SIG-M5 treated with dmso at 0.1 percent for 504 hours (cell line): ENCODE data around the gene TSLP.

Source experiments
- DNase-seq: peaks from one replicate; lab custom pipeline; 2025; ENCODE audit not compliant: unreplicated experiment; lab: John Stamatoyannopoulos, UW

TSLP gene

DNA sequence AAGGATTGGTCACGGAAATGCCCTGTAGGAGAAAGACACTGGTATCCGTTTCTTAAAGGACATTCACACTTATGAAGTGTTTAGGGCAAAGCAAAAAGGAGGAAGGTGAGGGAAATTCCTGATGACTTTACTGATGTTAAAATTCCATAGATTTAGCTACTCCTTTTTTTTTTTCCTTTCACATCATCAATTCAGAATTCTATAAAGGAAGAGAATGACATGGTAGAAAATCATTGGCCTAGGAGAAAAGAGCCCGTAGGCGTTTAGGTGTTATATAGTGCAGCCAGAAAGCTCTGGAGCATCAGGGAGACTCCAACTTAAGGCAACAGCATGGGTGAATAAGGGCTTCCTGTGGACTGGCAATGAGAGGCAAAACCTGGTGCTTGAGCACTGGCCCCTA, at the start of gene TSLP:
Gene TSLP (plus strand): TSS at position 301 of the 400 bp plus-strand sequence. CDS start 178 bp downstream, outside the sequence.
- no peak for DNase-seq

DNA sequence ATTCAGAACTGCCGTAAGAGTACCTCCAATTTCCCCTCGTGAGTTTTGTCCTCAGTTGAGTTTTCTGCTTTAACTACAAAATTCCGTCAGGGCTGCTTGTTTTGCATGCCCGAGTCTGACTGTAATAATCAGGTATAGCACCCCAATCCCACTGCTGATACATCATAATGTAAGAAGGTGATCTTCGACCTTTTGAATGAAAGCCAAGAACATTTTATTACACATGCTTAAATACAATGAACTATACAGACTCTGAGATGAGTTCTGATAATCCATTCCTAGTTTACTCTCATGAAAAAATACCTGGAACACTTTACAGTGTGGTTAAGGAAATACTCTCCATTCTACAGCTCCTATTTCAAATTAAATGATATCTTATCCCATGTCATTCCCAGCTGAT, 49.2 kb upstream of the TSLP start:
- no peak for DNase-seq

DNA sequence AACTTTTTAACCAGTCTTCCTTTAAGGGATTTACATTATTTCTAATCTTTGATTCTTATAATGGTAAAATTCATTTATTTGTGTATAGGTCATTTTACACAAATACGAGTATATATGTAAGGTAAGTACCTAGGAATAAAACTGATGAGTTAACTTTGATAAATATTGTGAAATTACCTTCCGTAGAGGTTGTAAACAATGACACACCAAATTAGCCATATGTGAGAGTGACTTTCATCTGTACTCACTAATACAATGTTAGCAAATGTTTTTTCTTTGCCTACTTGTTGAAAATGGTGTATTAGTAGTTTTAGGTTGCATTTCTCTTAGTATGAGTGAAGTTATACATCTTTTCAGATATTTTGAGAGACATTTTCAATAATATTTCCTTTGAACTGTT, 42.6 kb upstream of the TSLP start:
- DNase-seq: no peak

- no peak for DNase-seq
Observed at GRCh38 chr5:111043712-111044506, 27.6 kb upstream of the TSLP start.

GRCh38 chr5:111058064-111058463, 13.4 kb upstream of the TSLP start:
- no peak for DNase-seq

DNA sequence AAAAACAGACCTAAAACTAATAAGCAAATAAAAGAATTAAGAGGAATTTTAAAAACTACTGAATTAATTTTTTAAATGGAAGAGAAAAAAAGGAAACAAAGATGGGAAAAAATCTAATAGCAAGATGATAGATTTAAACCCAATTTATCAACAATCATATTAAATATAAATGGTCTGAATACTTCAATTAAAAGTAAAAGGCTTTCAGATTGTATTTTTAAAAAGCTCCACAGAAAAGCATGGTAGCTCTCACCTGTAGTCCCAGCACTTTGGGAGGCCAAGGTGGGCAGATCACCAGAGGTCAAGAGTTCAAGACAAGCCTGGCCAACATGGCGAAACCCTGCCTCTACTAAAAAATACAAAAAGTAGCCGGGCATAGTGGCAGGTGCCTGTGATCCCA, 11.3 kb upstream of the TSLP start:
- DNase-seq: no peak

DNA sequence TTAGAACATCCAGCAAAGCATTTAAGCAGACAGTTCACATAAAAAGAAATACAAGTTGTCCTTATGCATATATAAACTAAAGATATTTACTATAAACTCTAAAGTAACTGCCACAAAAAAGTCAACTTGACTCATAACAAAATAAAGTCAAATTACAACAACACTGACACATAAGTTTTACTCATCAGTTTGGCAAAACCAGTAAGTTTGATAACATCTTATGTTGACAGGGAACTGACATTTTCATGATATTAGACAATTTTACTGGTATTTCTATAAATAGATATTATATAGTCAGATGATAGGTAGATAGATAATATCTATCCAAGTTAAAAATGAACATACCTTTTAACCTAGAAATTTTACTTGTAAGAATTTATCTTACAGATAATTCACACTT, 9.9 kb upstream of the TSLP start:
- no peak for DNase-seq

DNA sequence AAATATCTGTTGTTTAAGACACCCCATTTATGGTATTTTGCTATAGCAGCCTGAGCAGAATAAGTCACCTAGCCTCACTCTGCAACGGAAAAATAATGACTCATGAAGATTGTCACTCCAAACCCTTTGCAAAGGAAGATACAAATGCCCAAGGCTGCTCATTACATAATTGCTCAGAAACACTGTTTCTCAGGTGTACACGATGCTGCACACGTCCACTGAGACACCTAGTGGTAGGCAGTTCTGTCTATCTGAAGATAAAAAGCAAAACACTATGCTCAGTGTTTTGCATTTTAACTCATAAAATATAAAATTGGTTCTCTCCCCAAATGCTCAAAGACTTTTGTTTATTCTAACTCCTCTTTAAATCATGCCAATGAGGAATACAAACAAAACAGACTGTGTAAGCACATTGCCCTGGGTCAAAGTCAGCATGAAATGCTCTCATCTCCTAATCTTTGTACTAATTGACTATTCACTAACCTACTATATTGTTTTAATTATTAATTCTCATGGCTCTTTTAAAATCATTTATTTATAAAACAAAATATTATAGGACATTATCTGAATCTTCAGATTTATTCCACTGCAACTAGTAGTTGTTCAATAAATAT, 7.7 kb upstream of the TSLP start:
- no peak for DNase-seq

DNA sequence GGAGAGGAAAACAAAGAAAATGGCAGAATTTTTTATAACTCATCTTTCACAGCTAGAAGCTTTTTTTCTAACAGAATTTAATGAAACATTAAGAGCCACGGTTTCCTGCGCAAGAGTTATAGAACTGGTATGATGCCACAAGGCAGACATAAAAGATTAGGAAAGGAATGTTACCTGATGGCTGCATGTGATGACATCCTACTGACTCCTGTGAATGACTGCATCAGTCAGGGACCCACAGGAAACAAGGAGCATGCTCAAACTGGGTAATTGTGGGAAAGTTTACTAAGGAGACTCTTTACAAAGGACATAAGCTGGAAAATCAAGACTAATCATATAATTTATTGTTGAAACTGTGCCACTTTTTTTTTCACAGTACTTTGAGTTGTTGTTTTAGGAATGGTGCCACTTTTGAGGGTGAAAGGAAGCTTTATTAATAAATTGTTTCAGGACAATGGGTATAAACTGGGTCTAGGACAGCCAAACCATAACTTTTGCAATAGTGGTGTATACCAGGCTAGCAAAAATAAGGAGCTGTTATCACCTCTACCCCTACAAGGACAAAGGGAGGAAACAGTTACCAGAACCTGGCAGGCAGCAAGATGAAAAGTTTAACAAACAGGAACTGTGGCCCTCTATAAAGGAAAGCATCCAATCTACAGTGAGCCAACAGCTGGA, 5.1 kb upstream of the TSLP start:
- DNase-seq: no peak

GRCh38 chr5:111068213-111068612, 3.3 kb upstream of the TSLP start:
- DNase-seq: no peak

GRCh38 chr5:111069839-111070238, 1.7 kb upstream of the TSLP start:
- no peak for DNase-seq

GRCh38 chr5:111070272-111071134, 1.0 kb upstream of the TSLP start:
- no peak for DNase-seq

DNA sequence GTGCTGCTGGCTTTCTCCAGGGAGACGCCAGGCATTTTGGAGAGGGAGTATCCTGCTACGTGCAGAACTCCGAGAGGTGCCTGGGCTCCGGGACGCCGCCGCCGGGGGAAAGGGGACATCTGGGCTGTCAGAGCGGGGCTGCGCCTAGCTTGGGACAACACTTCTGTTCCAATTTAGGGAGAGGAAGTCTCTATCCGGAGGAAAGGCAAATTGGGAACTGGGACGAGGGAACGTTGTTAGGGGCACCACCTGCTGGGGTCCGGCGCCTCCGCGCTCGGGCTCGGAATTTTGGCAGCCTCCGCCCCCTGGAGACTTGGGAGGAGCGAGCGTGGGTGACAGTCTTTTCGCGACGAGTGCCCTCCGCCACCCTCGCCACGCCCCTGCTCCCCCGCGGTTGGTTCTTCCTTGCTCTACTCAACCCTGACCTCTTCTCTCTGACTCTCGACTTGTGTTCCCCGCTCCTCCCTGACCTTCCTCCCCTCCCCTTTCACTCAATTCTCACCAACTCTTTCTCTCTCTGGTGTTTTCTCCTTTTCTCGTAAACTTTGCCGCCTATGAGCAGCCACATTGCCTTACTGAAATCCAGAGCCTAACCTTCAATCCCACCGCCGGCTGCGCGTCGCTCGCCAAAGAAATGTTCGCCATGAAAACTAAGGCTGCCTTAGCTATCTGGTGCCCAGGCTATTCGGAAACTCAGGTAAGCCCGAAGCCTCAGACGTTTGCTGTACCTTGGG, 1.6 kb downstream of the TSLP start:
- DNase-seq: peak; percentile 73

DNA sequence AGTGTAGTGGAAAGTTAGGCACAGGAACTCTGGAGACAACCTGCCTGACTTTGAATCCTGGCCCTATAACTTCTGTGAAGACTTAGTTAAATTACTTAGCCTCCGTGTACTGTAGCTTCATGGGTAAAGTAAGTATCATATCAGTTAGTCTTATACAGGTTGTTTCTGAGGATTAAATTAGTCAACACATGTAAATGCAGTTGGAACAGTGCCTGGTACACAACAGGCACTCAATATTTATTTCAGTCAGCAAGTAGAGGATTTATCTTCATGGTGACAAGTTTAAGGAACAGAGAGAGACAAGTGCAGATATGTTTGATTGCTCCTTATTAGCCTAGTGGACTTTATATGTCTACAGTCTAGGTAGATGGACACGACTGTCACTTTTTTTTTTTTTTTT, 2.7 kb downstream of the TSLP start:
- no peak for DNase-seq

- DNase-seq: no peak
Observed at GRCh38 chr5:111075520-111075919, 4.0 kb downstream of the TSLP start.

- DNase-seq: peak; percentile 37
Observed at GRCh38 chr5:111076091-111076490, 4.6 kb downstream of the TSLP start.

DNA sequence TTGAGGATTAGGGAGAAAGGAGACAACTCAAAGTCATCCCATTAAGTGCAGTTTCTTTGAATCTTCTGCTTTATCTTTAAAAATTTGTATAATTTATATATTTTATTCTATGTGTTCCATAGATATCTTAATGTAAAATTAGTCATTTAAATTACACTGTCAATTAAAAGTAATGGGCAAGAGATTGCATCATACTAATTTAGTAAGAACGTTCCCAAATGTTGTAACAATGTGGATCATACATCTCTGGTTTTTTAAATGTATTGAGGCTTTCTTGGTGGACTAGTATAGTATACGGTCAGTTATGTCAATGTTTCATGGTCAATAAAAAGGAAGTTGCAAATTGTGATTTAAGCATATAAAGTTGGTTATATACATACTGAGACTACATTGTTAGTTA, 6.2 kb downstream of the TSLP start:
- DNase-seq: no peak

GRCh38 chr5:111079846-111080245, 8.3 kb downstream of the TSLP start:
- DNase-seq: no peak

DNA sequence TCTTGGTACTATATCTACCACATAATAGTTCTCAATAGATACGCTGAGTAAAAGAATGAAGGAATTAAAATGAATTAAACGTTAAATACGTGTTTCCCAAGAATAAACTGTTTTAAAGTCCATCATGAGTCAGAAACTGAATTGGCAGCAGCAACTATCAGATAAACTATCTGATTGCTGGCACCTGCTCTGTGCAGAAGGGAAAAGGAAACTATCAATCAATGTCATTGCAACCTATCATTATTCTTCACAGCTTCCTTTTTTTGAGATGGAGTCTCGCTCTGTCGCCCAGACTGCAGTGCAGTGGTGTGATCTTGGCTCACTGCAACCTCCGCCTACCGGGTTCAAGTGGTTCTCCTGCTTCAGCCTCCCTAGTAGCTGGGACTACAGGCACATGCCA, 11.8 kb downstream of the TSLP start:
- DNase-seq: no peak

- DNase-seq: peak; percentile 95
Observed at GRCh38 chr5:111092062-111092853, 20.7 kb downstream of the TSLP start, which contains the start of gene WDR36. WDR36 (plus strand) TSS chr5:111092348; CDS start chr5:111092457, 109 bp downstream.
